SHP77 treated with DMSO at 0.1 percent for 48 hours (cell line): Measurements from ENCODE around the gene VPS8.
"Not testable (repeated sequence)": the region's sequence is repeated elsewhere in the genome, so short reads cannot be mapped to it uniquely, and the experiment has no call there.

Experiments used
- DNase-seq: peaks from one replicate; lab custom pipeline; 2025; lab: John Stamatoyannopoulos, UW

The VPS8 gene

DNA sequence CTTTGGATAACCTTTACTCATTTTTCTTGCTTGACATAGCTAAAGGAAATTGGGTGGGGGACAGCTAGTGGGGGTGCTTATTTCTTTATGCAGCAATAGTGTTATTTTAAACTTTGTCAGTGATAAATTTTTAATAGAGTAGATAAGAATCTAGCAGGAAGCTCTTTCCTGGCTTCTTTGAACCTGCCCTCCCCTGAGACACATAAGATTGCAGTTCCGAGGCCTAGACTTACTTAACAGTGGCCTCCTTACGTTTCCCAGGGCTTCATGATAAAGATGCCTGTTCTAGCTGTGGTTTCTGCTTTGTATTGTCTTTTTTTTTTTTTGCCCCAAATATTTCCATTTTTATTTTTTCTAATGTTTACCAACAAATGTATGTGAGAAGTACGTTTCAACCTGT, 170.1 kb downstream of the VPS8 start:
- DNase-seq = no peak

DNA sequence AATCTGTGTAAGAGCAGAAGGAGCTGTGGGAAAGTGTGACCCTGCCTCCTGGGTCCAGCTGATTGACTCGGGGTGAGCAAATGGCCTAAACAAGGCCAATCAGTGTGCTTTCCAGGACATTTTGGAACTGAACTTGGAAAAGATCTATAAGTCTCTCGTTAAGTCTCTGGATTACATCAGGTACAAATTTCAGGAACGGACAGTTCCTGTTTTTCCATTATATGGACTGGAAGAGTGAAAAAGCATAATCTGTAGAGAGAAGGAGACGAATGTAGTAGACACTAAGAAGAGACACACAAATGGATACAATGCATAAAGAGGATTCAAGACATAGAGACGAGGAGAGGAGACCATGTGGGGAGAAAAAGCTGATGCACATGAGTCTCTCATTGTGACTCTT, 173.6 kb downstream of the VPS8 start:
- DNase-seq = no peak

DNA sequence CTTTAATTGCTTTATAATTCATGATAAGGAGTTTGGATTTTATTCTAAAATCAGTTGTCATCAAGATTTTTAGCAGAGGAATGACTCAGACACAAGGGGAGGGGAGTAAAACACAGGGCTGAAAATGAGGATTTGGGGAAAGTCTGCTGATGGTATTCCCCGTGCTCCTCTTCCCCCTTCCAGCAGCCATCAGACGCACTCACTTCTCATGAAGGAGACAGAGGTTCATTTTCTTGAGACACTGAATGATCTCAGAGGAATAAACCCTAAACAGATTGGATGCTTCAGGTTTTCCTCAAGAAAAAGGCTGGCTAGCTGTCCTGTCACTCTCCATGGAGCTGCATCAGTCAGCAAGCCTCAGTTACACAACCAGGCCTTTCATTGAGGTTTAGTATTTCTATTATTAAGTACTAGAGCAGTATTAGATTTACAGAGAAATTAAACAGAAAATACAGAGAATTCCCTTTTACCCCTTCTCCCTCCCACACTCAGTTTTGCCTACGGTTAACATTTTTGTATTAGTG, 174.5 kb downstream of the VPS8 start:
- no peak for DNase-seq

DNA sequence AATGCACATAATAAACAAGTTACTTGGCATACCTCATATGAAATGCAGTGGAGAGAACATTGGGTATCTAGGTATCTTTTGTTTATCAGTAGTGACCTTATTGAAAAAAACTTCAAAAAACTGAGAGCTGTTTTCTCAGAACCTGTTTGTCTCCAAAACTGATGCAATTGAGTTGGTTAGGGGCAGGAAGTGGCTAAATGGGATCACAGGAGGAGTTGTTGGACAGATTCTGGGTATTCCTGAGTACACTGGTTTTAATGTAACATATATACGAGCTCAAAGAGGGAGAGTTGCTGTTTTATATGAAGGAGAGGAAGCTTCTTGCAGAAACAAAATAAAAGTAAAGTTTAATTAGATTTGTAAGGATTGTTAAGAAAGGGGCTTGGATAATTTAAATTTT, 181.4 kb downstream of the VPS8 start:
- no peak for DNase-seq

DNA sequence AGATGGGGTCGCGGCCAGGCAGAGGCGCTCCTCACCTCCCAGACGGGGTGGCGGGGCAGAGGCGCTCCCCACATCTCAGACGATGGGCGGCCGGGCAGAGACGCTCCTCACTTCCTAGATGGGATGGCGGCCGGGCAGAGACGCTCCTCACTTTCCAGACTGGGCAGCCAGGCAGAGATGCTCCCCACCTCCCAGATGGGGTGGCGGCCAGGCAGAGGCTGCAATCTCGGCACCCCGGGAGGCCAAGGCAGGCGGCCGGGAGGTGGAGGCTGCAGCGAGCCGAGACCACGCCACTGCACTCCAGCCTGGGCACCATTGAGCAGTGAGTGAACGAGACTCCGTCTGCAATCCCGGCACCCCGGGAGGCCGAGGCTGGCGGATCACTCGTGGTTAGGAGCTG, 191.9 kb downstream of the VPS8 start:
- DNase-seq = not testable (repeated sequence)

DNA sequence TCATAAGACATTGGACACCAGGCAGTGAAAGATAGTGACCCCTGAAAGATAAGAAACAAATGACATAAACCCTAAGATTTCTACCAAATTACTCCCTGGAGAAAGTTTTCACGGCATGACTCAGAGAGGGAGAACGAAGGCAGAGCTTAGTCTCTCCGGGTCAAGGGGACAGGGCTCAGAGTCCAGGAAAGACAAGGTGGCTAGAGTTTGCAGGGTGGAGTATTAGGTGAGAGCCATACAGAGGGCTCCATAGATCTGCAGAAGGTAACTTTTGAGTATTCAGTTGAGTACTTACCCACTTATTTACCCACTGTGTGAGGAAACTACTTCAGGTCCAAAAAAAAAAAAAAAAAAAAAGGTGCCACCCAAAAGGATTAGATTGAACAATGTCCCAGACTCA, 197.7 kb downstream of the VPS8 start:
- no peak for DNase-seq

DNA sequence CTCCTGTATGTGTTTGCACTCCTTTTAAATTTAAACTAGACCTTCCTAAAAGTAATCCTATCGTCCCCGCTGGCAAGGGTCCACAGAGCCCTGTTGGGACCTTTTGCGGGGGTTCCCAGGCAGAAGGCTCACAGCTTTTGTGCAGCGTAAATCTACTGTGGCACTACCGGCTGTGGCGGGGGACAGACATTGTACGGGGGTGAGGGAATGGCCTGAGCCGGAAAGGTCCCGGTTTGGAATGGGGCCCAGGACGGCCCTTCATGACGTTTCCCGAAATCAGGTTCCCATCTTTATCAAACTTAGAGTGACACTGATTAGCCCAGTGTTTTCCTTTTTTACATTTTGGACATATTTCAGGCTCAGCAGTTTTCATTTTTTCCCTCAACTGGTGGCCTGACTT, 205.6 kb downstream of the VPS8 start:
- not testable (repeated sequence) for DNase-seq

DNA sequence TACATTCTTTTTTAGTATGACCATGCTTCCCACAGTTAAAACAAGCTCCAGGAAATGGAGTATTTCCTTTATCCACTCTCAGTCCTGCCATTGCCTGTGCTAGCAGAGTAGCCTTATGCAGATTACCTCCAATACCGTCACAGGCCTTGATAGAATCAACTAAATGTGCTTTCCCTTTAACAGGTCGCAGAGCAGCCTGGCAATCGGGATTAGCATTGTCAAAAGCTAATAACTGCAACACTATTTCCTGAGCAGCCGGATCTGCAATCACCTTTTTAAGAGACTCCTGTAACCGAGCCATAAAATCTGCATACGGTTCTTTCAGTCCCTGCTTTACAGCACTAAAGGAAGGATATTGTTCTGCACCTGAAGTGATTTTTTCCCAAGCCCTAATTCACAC, 206.0 kb downstream of the VPS8 start:
- DNase-seq = not testable (repeated sequence)

DNA sequence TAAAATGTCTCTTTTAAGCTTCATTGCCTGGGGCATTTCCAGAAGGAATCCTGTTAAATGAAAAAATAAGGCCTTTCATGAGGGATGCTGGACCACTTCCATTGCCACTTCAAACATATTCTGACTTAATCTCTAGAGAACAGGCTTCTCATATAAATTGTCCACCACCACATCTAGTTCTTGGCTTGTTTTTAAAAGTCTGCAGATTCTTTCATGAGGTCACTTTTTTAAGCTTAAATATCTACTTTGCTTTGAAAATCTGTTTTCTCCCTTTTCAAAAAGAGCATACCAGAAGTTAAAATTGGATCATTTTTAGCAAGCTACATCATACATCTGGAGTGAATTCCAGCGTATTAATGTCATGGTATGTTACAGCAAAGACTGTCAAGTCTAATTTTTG, 209.3 kb downstream of the VPS8 start:
- no peak for DNase-seq

DNA sequence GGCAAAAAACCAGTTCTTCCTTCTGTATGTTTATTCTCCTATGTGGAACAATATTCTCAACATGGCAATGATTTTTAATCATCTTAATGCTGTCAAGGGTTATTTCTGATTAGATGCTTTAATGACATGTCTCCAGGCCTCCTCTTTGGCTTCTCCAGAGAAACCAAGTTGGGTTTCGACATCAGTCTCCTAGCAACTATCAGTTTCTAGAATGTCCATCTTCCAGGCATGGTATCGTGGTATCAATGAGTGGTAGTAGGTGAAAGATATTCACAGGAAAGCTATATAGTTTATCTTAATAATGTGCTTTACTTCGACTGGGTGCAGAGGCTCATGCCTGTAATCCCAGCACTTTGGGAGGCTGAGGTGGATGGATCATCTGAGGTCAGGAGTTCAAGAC, 212.4 kb downstream of the VPS8 start:
- no peak for DNase-seq

DNA sequence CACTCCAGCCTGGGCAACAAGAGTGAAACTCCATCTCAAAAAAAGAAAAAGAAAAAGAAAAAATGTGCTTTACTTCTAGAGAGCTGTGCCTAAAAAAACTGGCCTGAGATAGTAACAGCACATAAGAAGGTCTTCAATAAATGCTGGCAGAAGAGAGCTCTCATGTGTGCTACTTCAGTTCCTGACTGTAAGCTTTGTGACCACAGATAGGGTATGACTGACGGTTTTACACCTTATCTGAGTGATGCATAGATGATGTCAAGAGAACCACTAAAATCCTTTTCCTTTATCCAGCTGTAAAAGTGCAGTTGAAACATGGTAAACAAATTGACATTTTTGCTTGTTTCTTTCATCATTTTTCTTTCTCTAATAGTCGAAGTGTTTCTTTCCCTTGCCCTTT, 213.0 kb downstream of the VPS8 start:
- no peak for DNase-seq

DNA sequence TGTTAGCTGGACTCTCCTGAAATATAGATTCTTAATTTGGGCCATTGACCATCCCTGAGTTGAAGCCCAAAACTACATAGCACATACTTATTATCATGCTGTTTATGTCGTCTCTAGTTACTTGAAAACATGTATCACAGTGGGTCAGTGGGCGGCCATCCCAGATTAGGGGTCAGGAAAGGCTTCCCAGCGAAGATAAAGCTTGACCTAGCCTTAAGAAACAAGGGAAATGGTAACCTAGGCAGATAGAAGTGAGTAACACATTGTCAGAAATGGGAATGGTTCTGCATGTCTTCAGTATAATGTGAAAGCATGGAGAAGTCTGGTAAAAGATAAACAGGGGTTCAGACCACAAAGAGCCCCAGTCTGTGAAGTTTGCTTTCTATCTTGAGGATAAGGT, 216.2 kb downstream of the VPS8 start:
- no peak for DNase-seq

DNA sequence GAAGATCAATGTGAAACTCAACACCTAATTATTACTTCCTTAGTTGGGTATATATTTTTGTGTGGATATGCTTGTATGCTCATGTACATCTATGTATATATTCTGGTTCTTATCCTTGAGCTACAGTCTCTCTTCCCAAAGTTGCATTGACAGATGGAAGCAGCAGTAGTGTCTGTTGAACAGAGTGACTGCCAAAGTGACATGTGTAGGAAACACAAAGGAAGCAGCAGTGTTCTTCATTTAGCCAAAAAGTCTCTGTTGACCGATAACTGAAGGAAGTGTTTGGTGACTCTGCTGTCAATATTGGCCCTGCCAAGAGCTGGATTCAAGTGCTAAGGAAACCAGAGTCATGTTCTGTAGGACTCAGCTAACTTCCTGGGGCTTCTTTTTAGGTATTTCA, 217.1 kb downstream of the VPS8 start:
- DNase-seq = no peak

DNA sequence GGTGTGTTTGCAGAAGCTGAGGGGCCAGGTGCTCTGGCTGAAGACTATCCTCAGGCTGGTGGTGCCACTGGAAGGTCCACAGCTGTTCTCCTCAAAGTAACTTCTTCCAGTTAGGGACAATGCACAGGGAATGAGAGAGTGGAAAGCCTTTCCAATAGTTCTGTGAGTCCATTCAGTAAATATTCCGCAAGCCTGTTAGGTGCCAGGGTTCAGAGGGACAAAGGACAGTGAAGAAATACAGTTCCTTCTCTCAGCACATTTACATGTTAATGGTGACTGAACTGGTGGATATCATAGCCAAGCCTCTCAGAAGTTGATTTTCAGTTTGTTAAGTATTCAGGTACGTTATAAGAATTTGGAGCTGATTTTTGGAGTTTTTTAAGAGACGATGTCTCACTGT, 218.4 kb downstream of the VPS8 start:
- DNase-seq = no peak

DNA sequence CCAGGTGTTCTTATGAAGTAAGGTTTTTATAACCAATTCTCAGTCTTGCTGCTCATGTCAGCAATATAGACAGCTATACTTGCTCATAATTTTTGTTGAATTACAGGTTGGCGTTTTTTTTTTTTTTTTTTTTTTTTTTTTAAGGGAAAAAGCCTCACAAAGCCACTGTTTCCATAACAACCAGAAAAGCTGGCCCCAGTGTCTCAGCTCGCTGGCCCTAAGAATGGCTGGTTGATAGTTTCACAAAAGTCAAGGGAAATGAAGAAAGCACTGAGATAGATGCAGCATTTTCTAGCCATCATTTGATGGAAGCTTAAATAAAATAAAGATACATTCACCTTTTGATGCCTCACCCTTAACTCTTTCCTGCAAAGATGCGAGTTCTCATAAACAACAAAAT, 219.0 kb downstream of the VPS8 start:
- DNase-seq = no peak

DNA sequence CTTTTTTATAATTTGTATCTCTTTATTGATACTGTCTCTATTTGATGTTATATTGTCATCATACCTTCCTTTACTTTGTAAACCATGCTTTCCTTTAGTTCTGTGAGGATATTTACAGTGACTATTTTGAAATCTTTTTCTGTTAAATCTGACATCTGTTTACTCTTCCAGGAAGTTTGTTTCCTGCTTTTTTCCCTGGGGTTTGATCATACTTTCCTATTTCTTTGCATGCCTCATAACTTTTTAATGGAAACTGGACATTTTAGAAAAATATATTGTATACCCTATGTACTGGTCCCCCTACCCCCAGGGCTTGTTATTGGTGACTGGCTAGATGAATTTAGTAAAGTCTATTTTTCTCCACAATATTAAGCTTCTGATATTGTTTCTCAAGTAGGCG, 225.8 kb downstream of the VPS8 start:
- no peak for DNase-seq

DNA sequence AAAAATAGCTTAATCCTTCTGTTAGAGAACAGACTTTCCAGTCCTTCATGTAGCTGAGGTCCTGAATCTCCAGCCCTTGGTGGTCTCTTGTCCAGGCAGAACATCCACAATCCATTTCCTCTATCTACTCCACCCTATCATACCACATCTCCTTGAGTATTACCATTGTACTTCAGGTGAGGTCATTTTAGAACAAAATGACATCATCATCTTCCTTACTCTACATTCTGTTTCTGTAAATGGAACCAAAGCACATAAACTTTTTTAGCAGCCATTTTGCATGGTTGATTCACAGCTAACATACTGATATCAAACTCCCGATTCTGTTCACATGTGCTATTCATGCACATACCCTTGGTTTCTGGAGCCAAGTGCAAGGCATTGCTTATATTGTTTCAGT, 228.5 kb downstream of the VPS8 start:
- no peak for DNase-seq

DNA sequence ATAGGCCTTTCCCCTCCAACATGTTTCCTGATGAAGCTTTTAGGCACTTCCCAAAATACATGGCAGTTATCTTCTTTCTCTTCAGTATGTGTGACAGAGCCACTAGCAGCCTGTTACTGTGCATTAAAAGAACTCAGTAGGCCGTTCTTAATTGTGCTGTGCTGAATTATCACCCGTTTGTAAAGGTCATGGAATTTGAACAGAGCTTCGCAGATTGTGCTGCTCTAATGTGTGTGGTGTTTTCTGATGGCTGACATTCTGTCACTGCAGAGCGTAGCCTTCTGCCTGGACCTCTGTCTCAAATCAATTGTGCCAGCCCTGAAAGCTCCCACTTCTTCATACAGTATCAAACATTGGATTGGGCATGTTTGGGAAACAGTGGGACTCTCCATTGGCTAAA, 229.6 kb downstream of the VPS8 start:
- DNase-seq = no peak

DNA sequence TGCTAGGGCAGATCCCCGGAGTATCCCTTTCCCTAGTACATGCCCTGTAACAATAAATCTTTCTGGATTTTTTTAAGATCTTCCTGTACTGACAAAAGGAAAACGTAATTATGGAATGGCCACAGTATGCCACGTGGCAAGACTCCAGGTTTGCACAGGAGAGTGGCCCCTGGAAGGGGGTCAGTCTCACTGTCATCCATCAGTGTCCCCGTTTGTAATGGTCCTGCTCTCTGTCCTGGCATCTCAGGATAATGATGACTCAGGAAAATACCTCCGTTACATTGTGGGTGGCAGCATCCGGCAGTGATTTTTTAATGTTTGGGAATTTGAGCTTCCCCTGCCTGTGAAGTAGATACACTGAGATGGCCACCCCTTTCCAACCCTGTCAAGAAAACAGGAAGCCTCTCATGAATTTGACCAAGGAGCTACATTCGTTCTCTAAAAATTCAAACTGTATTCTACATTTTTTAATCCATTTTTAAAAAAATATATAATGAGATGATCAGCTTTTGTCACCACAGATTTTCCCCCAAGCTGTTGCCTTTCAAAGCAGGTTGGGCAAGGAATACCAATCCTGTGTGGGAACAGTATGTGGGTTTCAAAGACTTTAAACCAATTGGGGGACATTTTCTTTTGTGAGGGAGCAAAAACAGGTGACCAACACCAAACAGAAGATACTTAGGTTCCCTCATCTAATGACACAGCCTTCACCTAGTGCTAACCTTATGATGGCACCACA, 230.5 kb downstream of the VPS8 start:
- DNase-seq = no peak

DNA sequence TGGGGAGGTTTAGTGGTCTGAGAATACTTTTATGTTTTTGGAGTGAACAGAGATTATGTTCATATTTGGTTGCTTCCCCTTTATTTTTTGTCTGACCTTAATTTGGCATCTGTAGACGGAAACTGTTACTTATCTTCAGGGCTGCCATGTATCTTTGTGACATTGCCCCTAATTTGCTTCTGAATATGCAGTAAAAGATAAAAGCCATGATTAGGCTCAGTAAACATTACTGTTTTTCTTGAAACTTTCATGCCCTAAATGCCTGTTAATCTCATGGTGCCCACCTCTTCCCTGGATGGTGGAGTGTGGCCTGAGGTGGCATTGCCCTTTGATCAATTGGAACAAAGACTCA, 234.2 kb downstream of the VPS8 start:
- DNase-seq = no peak

DNA sequence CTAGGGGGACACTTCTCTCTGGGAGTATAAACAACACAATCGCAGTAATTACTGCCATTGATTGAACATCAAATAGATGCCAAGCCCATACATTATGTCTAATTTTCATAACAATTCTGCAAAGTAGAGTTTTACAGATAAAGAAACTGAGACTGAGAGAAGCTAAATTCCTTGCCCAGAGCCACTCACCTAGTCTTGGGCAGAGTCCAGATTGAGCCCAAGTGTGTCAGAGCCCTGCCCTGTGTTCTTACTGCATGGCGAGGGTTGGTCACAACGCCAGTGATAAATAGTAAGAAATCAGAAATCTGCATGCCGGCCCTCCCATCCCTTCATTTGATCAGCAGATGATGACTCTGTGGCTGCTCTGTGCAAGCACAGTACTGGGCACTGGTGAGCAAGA, 234.6 kb downstream of the VPS8 start:
- no peak for DNase-seq

DNA sequence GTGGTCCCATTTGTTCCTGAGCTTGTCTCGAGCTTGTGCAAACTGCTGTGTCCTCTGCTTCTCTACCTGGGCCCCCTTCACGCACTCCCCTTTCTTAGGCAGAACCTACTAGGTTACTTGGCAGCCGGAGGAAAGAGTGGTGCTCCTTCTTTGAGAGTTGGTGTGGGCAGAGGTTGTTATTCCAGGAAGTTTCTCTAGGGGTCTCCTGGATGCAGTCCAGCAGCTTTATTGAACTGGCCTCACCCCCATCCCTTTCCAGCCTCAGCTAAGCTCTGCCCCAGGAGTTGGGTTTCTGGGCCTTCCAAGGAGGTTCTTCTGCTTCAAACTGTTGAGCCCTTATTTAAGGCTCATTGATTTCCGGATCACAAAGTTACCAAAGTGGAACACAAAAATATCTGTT, 237.7 kb downstream of the VPS8 start:
- DNase-seq = no peak

DNA sequence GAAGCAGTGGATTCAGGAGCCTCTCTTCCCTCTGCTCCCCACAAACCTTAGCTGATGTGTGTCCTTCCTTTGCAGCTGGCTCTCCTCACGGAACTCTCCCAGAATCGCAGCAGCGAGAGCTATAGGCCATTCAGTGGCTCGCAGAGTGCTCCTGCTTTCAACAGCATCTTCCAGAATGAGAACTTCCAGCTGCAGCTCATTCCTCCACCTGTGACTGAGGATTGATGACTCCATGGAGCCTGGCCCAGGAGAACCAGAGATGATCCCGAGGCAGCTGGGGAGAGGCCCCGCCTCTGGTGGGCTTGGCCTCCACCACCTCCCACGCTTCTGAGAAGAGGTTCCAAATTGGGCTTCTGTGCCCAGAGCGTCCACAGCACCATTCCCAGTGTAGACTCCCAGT, 239.8 kb downstream of the VPS8 start:
- DNase-seq = no peak

DNA sequence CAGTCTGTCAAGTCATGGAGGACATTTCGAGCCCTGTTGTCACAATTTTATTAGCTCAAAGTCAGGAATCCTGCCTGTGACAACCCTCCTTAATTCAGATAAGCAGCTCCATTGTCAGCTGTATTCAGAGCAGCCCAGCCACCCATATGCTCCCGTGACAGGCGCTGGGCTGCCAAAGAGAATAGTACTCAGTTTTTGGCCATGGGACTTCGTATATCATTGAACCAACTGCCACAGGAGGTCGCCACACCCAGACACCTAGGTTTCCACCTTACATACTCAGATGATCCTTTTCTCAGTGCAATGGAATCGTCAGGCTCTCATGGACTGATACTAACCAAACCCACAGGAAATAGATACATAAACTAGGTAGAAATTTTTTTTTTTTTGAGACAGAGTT, 240.7 kb downstream of the VPS8 start:
- no peak for DNase-seq

DNA sequence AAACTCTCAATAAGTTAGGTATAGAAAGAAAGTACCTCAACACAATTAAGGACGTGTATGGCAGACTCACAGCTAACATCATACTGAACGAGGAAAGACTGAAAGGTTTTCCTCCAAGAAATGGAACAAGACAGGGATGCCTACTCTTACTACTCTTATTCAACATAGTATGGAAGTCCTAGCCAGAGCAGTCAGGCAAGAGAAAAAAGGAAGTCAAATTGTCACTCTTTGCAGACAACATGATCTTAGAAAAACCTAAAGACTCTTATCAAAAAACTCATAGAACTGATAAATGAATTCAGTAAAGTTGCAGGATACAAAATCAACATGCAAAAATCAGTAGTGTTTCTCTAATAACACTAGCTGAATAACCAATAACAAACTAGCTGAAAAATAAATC, 244.9 kb downstream of the VPS8 start:
- DNase-seq = no peak
